SK-N-SH treated with all-trans-retinoic acid at 6 μM for 48 hours (cell line): ENCODE measurements around the gene DDI1.

Experiments
- ATAC-seq: fragments of 200-7000 bp; cut with Tn5 transposase; 3 replicates; pipeline ENCODE4 v1.9.1; 2020; ENCODE audit warnings: mild to moderate bottlenecking, moderate library complexity
- ARNTL ChIP-seq: fragments of 450-650 bp; formaldehyde crosslinking; IDR thresholded peaks from 2 replicates; pipeline ENCODE4 v1.5.0; 2020; ENCODE audit warnings: low read depth, mild to moderate bottlenecking, moderate library complexity, borderline replicate concordance
- ESRRG ChIP-seq: fragments of 250-450 bp; sonication (Bioruptor Pico); IDR thresholded peaks from 2 replicates; pipeline ENCODE4 v1.6.1; 2021; ENCODE audit warnings: mild to moderate bottlenecking
- GLIS3 ChIP-seq: fragments of 250-450 bp; sonication (Bioruptor Pico); IDR thresholded peaks from 2 replicates; pipeline ENCODE4 v1.5.0; 2020; ENCODE audit warnings: mild to moderate bottlenecking, moderate library complexity
- ISL1 ChIP-seq: fragments of 250-450 bp; sonication (Bioruptor Pico); IDR thresholded peaks from 2 replicates; pipeline ENCODE4 v2.1.2; 2022; ENCODE audit warnings: mild to moderate bottlenecking, moderate library complexity
- OSR1 ChIP-seq: fragments of 250-450 bp; sonication (Bioruptor Pico); IDR thresholded peaks from 2 replicates; pipeline ENCODE4 v1.8.0; 2022; ENCODE audit warnings: moderate library complexity, mild to moderate bottlenecking, inconsistent platforms
- PPARA ChIP-seq: fragments of 250-450 bp; sonication (Bioruptor Pico); IDR thresholded peaks from 2 replicates; pipeline ENCODE4 v1.5.0; 2020; ENCODE audit warnings: mild to moderate bottlenecking, borderline replicate concordance
- RARB ChIP-seq: fragments of 250-450 bp; sonication (Bioruptor Pico); IDR thresholded peaks from 2 replicates; pipeline ENCODE4 v1.8.0; 2021; ENCODE audit warnings: mild to moderate bottlenecking, moderate library complexity
- TCF4 ChIP-seq: fragments of 250-450 bp; sonication (Bioruptor Pico); IDR thresholded peaks from 2 replicates; pipeline ENCODE4 v1.8.0; 2021; ENCODE audit warnings: mild to moderate bottlenecking, moderate library complexity, borderline replicate concordance
- TOX ChIP-seq: fragments of 250-450 bp; sonication (Bioruptor Pico); IDR thresholded peaks from 2 replicates; pipeline ENCODE4 v1.8.0; 2021; ENCODE audit warnings: mild to moderate bottlenecking, moderate library complexity, borderline replicate concordance
- ZC3H10 ChIP-seq: fragments of 250-450 bp; sonication (Bioruptor Pico); IDR thresholded peaks from 2 replicates; pipeline ENCODE4 v1.5.1; 2021; ENCODE audit warnings: mild to moderate bottlenecking, moderate library complexity
- TF ChIP-seq, protein P1 (sequence below): fragments of 250-450 bp; sonication (Bioruptor Pico); IDR thresholded peaks from 2 replicates; pipeline ENCODE4 v1.8.0; 2020; ENCODE audit warnings: mild to moderate bottlenecking, moderate library complexity, borderline replicate concordance
- TF ChIP-seq, protein P2 (sequence below): fragments of 250-450 bp; sonication (Bioruptor Pico); IDR thresholded peaks from 2 replicates; pipeline ENCODE4 v1.8.0; 2021; ENCODE audit warnings: low read depth, mild to moderate bottlenecking, moderate library complexity, borderline replicate concordance
- TF ChIP-seq, protein P3 (sequence below): fragments of 250-450 bp; sonication (Bioruptor Pico); IDR thresholded peaks from 2 replicates; pipeline ENCODE4 v1.5.1; 2021; ENCODE audit warnings: mild to moderate bottlenecking, moderate library complexity
- TF ChIP-seq, protein P4 (sequence below): fragments of 250-450 bp; sonication (Bioruptor Pico); IDR thresholded peaks from 2 replicates; pipeline ENCODE4 v1.5.0; 2020; ENCODE audit warnings: mild to moderate bottlenecking, moderate library complexity
- TF ChIP-seq, protein P5 (sequence below): fragments of 250-450 bp; sonication (Bioruptor Pico); IDR thresholded peaks from 2 replicates; pipeline ENCODE4 v1.5.1; 2020; ENCODE audit warnings: low read depth, mild to moderate bottlenecking, moderate library complexity

DDI1 gene

DNA sequence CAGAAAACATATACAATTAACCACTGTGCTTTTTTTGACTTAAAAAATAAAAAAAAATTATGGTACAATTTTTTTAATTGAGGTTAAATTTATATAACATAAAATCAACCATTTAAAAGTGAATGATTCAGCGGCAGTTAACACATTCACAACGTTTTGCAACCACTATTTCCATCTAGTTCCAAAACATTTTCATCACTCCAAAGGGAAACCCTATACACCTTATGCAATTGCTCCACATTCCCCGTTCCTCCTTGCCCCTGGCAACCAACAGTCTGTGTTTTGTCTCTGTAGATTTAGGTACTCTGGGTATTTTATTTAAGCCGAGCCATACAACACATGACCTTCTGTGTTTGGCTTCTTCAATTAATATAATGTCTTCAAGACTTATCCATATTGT, 15.3 kb downstream of the DDI1 start:
- no peak for ATAC-seq
- TF ChIP-seq, protein P1, sequence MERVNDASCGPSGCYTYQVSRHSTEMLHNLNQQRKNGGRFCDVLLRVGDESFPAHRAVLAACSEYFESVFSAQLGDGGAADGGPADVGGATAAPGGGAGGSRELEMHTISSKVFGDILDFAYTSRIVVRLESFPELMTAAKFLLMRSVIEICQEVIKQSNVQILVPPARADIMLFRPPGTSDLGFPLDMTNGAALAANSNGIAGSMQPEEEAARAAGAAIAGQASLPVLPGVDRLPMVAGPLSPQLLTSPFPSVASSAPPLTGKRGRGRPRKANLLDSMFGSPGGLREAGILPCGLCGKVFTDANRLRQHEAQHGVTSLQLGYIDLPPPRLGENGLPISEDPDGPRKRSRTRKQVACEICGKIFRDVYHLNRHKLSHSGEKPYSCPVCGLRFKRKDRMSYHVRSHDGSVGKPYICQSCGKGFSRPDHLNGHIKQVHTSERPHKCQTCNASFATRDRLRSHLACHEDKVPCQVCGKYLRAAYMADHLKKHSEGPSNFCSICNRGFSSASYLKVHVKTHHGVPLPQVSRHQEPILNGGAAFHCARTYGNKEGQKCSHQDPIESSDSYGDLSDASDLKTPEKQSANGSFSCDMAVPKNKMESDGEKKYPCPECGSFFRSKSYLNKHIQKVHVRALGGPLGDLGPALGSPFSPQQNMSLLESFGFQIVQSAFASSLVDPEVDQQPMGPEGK (CRISPR knock-in tag), result no peak
- TF ChIP-seq OSR1 (CRISPR knock-in tag), result no peak
- no peak for TF ChIP-seq ZC3H10 (CRISPR knock-in tag)
- TF ChIP-seq ESRRG, result no peak
- no peak for TF ChIP-seq TCF4
- TF ChIP-seq PPARA, result no peak
- TF ChIP-seq, protein P2, sequence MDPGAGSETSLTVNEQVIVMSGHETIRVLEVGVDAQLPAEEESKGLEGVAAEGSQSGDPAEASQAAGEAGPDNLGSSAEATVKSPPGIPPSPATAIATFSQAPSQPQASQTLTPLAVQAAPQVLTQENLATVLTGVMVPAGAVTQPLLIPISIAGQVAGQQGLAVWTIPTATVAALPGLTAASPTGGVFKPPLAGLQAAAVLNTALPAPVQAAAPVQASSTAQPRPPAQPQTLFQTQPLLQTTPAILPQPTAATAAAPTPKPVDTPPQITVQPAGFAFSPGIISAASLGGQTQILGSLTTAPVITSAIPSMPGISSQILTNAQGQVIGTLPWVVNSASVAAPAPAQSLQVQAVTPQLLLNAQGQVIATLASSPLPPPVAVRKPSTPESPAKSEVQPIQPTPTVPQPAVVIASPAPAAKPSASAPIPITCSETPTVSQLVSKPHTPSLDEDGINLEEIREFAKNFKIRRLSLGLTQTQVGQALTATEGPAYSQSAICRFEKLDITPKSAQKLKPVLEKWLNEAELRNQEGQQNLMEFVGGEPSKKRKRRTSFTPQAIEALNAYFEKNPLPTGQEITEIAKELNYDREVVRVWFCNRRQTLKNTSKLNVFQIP (CRISPR knock-in tag), result no peak
- no peak for TF ChIP-seq TOX (CRISPR knock-in tag)
- TF ChIP-seq, all 23 proteins: peak for 0

DNA sequence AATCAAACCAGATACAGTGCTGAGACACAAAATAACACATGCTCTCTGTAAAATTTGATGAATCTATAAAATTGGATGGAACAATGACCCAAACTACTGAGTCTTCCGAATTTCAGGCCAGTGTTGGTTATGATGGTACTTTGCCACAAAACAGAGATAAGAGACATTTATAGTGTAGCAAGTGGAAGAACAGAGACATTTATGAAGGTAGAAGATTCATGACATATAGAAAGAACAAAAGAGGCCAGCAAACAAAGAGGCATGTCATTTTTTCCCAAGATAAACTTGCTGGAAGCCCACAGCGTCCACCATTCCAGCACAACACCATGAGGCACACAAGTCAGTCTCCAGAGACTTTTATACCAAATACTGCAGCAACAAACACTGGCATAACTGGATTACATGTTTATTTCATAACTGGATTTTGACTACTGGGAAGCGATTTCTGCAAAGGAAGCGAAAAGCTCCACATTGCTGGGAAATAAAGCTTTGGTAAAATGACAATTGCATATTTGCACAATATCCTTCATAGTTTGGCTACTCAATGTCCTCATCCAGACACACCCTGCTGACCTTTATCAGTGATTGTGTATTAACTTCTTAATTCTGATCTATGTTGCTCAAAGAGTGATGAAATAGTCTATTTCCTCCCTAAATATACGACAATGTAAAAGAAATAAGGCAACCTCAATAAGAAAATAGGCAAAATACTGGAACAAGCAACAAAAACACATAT, 17.5 kb downstream of the DDI1 start:
- no peak for ATAC-seq
- TF ChIP-seq, protein P3, sequence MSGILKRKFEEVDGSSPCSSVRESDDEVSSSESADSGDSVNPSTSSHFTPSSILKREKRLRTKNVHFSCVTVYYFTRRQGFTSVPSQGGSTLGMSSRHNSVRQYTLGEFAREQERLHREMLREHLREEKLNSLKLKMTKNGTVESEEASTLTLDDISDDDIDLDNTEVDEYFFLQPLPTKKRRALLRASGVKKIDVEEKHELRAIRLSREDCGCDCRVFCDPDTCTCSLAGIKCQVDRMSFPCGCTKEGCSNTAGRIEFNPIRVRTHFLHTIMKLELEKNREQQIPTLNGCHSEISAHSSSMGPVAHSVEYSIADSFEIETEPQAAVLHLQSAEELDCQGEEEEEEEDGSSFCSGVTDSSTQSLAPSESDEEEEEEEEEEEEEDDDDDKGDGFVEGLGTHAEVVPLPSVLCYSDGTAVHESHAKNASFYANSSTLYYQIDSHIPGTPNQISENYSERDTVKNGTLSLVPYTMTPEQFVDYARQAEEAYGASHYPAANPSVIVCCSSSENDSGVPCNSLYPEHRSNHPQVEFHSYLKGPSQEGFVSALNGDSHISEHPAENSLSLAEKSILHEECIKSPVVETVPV, result no peak
- TF ChIP-seq, protein P4, sequence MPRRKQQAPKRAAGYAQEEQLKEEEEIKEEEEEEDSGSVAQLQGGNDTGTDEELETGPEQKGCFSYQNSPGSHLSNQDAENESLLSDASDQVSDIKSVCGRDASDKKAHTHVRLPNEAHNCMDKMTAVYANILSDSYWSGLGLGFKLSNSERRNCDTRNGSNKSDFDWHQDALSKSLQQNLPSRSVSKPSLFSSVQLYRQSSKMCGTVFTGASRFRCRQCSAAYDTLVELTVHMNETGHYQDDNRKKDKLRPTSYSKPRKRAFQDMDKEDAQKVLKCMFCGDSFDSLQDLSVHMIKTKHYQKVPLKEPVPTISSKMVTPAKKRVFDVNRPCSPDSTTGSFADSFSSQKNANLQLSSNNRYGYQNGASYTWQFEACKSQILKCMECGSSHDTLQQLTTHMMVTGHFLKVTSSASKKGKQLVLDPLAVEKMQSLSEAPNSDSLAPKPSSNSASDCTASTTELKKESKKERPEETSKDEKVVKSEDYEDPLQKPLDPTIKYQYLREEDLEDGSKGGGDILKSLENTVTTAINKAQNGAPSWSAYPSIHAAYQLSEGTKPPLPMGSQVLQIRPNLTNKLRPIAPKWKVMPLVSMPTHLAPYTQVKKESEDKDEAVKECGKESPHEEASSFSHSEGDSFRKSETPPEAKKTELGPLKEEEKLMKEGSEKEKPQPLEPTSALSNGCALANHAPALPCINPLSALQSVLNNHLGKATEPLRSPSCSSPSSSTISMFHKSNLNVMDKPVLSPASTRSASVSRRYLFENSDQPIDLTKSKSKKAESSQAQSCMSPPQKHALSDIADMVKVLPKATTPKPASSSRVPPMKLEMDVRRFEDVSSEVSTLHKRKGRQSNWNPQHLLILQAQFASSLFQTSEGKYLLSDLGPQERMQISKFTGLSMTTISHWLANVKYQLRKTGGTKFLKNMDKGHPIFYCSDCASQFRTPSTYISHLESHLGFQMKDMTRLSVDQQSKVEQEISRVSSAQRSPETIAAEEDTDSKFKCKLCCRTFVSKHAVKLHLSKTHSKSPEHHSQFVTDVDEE, result no peak
- TF ChIP-seq ISL1 (CRISPR knock-in tag) (no peak), ESRRG (no peak)

DNA sequence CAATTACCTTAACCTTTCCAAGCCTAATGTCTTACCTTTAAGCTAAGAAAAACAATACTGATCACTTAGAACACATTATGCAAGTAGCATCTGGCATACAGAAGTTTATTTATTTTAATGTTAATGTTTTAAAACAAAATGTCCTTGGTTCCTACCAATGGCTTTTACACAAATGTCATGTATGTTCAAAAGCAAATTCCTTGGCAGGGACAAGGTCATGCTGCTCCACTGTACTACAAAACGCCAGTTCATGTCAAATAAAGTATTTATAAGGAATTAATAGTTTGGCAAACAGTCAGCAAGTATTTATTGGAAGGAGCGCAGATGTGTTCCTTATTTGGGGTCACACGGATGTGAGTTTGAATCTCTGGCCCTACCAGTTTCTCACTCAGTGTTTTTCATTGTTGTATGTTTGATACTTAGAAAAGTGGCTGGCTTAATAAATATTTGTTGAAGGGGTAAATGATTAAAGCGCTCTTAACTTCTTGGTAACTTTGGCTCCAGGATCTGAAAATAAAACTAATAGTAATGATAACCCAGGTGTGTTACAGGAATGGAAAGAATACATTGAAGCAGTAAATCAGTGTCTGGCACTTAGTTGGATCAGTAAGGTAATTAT, 18.6 kb downstream of the DDI1 start:
- TF ChIP-seq GLIS3 (CRISPR knock-in tag) (no peak), TCF4 (no peak), ISL1 (CRISPR knock-in tag) (no peak), TOX (CRISPR knock-in tag) (no peak), OSR1 (CRISPR knock-in tag) (no peak), RARB (no peak), ARNTL (CRISPR knock-in tag) (no peak)
- TF ChIP-seq, protein P4, result no peak
- TF ChIP-seq, protein P3, result no peak
- TF ChIP-seq, protein P5, sequence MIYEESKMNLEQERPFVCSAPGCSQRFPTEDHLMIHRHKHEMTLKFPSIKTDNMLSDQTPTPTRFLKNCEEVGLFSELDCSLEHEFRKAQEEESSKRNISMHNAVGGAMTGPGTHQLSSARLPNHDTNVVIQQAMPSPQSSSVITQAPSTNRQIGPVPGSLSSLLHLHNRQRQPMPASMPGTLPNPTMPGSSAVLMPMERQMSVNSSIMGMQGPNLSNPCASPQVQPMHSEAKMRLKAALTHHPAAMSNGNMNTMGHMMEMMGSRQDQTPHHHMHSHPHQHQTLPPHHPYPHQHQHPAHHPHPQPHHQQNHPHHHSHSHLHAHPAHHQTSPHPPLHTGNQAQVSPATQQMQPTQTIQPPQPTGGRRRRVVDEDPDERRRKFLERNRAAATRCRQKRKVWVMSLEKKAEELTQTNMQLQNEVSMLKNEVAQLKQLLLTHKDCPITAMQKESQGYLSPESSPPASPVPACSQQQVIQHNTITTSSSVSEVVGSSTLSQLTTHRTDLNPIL, result no peak
- TF ChIP-seq, protein P1 (CRISPR knock-in tag), result no peak
- no peak for ATAC-seq
